WTC11 (cell line): ENCODE results near the gene KRT35. TPM values are rescaled to one million over a fixed set of nuclear protein-coding genes. Genes with fewer than 3 reads are reported as not detected.

Experiments used
- ATAC-seq: fragments of 200-7000 bp; cut with Tn5 transposase; 2 replicates; pipeline ENCODE4 v1.10.0; 2021; ENCODE audit warnings: mild to moderate bottlenecking, moderate library complexity
- CTCF ChIA-PET: fragments of 300-600 bp; sonication (Branson Sonifier 250); formaldehyde crosslinking; loops from one replicate; lab custom pipeline; 2021; ENCODE audit warnings: antibody characterized with exemption; lab: Charles Lee
- POLR2A ChIA-PET: fragments of 350-600 bp; sonication (Branson Sonifier 250); formaldehyde crosslinking; loops from one replicate; lab custom pipeline; 2021; ENCODE audit warnings: antibody characterized with exemption; lab: Charles Lee
- DNase-seq: peaks from one replicate; pipeline ENCODE4 v3.0.0; 2021; ENCODE audit warnings: low spot score
- H3K27ac Mint-ChIP-seq: 2 replicates; pipeline ENCODE4 v1.8.0; 2021; ENCODE audit warnings: mixed read lengths
- H3K27me3 Mint-ChIP-seq: 2 replicates; pipeline ENCODE4 v1.8.0; 2021; ENCODE audit warnings: low read depth, mild to moderate bottlenecking, moderate library complexity, mixed read lengths
- H3K36me3 Mint-ChIP-seq: 2 replicates; pipeline ENCODE4 v1.8.0; 2021; ENCODE audit warnings: mixed read lengths
- H3K4me1 Mint-ChIP-seq: 2 replicates; pipeline ENCODE4 v1.8.0; 2022; ENCODE audit warnings: mixed read lengths
- H3K4me3 Mint-ChIP-seq: 2 replicates; pipeline ENCODE4 v1.8.0; 2021; ENCODE audit warnings: mild to moderate bottlenecking, moderate library complexity, mixed read lengths
- H3K9me3 Mint-ChIP-seq: 2 replicates; pipeline ENCODE4 v1.8.0; 2021; ENCODE audit warnings: mixed read lengths
- E2F1 ChIP-seq: sonication (generic); formaldehyde crosslinking; IDR thresholded peaks from 2 replicates; pipeline ENCODE4 v1.8.0; 2022; ENCODE audit warnings: mild to moderate bottlenecking, missing genetic modification reagents
- E2F4 ChIP-seq: sonication (generic); formaldehyde crosslinking; IDR thresholded peaks from 2 replicates; pipeline ENCODE4 v1.8.1; 2022; ENCODE audit warnings: low read depth, mild to moderate bottlenecking, moderate library complexity, missing genetic modification reagents, borderline replicate concordance
- ELF4 ChIP-seq: sonication (generic); formaldehyde crosslinking; IDR thresholded peaks from 2 replicates; pipeline ENCODE4 v1.8.1; 2022; ENCODE audit warnings: low read depth, mild to moderate bottlenecking, moderate library complexity, missing genetic modification reagents
- FOXK1 ChIP-seq: sonication (generic); formaldehyde crosslinking; IDR thresholded peaks from 2 replicates; pipeline ENCODE4 v1.8.0; 2022; ENCODE audit warnings: mild to moderate bottlenecking, moderate library complexity, missing genetic modification reagents
- FOXP1 ChIP-seq: sonication (generic); formaldehyde crosslinking; IDR thresholded peaks from 2 replicates; pipeline ENCODE4 v1.8.0; 2022; ENCODE audit warnings: missing genetic modification reagents, mild to moderate bottlenecking, moderate library complexity, borderline replicate concordance
- GRHL2 ChIP-seq: fragments of 250-450 bp; sonication (Bioruptor Pico); IDR thresholded peaks from 2 replicates; pipeline ENCODE4 v1.8.0; 2022; ENCODE audit warnings: mild to moderate bottlenecking, moderate library complexity; ENCODE audit not compliant: insufficient replicate concordance, severe bottlenecking
- GTF2I ChIP-seq: fragments of 250-450 bp; sonication (Bioruptor Pico); conservative IDR thresholded peaks from 2 replicates; pipeline ENCODE4 v1.4.0; 2021; ENCODE audit warnings: mild to moderate bottlenecking
- IRF1 ChIP-seq: sonication (generic); formaldehyde crosslinking; IDR thresholded peaks from 2 replicates; pipeline ENCODE4 v1.8.0; 2023; ENCODE audit warnings: missing genetic modification reagents
- IRF2 ChIP-seq: sonication (generic); formaldehyde crosslinking; IDR thresholded peaks from 2 replicates; pipeline ENCODE4 v1.8.0; 2022; ENCODE audit warnings: low read depth, missing genetic modification reagents, borderline replicate concordance
- KAT7 ChIP-seq: sonication (generic); formaldehyde crosslinking; IDR thresholded peaks from 2 replicates; pipeline ENCODE4 v1.8.1; 2023; ENCODE audit warnings: missing genetic modification reagents, mild to moderate bottlenecking, borderline replicate concordance
- MLX ChIP-seq: sonication (generic); formaldehyde crosslinking; IDR thresholded peaks from 2 replicates; pipeline ENCODE4 v1.8.1; 2023; ENCODE audit warnings: mild to moderate bottlenecking, missing genetic modification reagents, moderate library complexity
- PRDM15 ChIP-seq: sonication (generic); formaldehyde crosslinking; IDR thresholded peaks from 2 replicates; pipeline ENCODE4 v1.8.0; 2022; ENCODE audit warnings: missing genetic modification reagents
- RELA ChIP-seq: sonication (generic); formaldehyde crosslinking; IDR thresholded peaks from 2 replicates; pipeline ENCODE4 v1.8.1; 2022; ENCODE audit warnings: missing genetic modification reagents, mild to moderate bottlenecking, borderline replicate concordance
- SMAD4 ChIP-seq: sonication (generic); formaldehyde crosslinking; IDR thresholded peaks from 2 replicates; pipeline ENCODE4 v1.8.0; 2022; ENCODE audit warnings: mild to moderate bottlenecking, missing genetic modification reagents
- SOX15 ChIP-seq: fragments of 250-450 bp; sonication (Bioruptor Pico); IDR thresholded peaks from 2 replicates; pipeline ENCODE4 v1.9.0; 2021; ENCODE audit warnings: mild to moderate bottlenecking
- TEAD1 ChIP-seq: sonication (generic); formaldehyde crosslinking; IDR thresholded peaks from 2 replicates; pipeline ENCODE4 v1.8.0; 2022; ENCODE audit warnings: mild to moderate bottlenecking, missing genetic modification reagents
- TP53 ChIP-seq: sonication (generic); formaldehyde crosslinking; IDR thresholded peaks from 2 replicates; pipeline ENCODE4 v1.8.1; 2023; ENCODE audit warnings: mild to moderate bottlenecking, missing genetic modification reagents
- ZBTB21 ChIP-seq: sonication (generic); formaldehyde crosslinking; IDR thresholded peaks from 2 replicates; pipeline ENCODE4 v1.8.1; 2023; ENCODE audit warnings: mild to moderate bottlenecking, missing genetic modification reagents, borderline replicate concordance
- ZBTB43 ChIP-seq: sonication (generic); formaldehyde crosslinking; IDR thresholded peaks from 2 replicates; pipeline ENCODE4 v1.8.1; 2023; ENCODE audit warnings: mild to moderate bottlenecking, missing genetic modification reagents
- ZMAT4 ChIP-seq: fragments of 250-450 bp; sonication (Bioruptor Pico); IDR thresholded peaks from 2 replicates; pipeline ENCODE4 v1.9.0; 2021; ENCODE audit warnings: mild to moderate bottlenecking
- ZNF121 ChIP-seq: sonication (generic); formaldehyde crosslinking; IDR thresholded peaks from 2 replicates; pipeline ENCODE4 v1.8.0; 2023; ENCODE audit warnings: missing genetic modification reagents
- ZNF138 ChIP-seq: sonication (generic); formaldehyde crosslinking; conservative IDR thresholded peaks from 2 replicates; pipeline ENCODE4 v1.8.1; 2022; ENCODE audit warnings: mild to moderate bottlenecking, moderate library complexity, missing genetic modification reagents
- ZNF416 ChIP-seq: fragments of 250-450 bp; sonication (Bioruptor Pico); IDR thresholded peaks from 2 replicates; pipeline ENCODE4 v1.9.0; 2021; ENCODE audit warnings: mild to moderate bottlenecking, inconsistent platforms
- total RNA-seq: library from RNA; stranded (reverse); gene quantifications from 3 replicates; pipeline ENCODE4 v1.2.3, GENCODE V29; 2021

The KRT35 gene
- total RNA-seq, 1 experiment from 2014 or later: not detected

GRCh38 chr17:41444640-41445039 lies 36.3 kb downstream of the KRT35 start (continued):
- no peak for TF ChIP-seq PRDM15 (CRISPR knock-in tag)

GRCh38 chr17:41444186-41444585 lies 36.8 kb downstream of the KRT35 start:
- no peaks in the 10 kb centered on the region for H3K36me3 Mint-ChIP-seq
- ChIA-PET CTCF (interaction anchor here (1.0 to 1.5 kb wide), 2 partner anchors 27 to 105 kb away, joined by 6 to 9 read pairs; no protein-coding TSS in a partner anchor), POLR2A (no interaction called here)
- peaks cover 9% of the 10 kb centered on the region for H3K27me3 Mint-ChIP-seq
- ATAC-seq (no peak), DNase-seq (no peak)
- H3K4me3 Mint-ChIP-seq: no peak overlapping the region
- H3K9me3 Mint-ChIP-seq: peaks cover 7% of the 10 kb centered on the region
- no peak overlapping the region for H3K27ac Mint-ChIP-seq
- TF ChIP-seq SOX15 (CRISPR knock-in tag) (no peak), TP53 (CRISPR knock-in tag) (no peak), GRHL2 (CRISPR knock-in tag) (no peak), MLX (CRISPR knock-in tag) (no peak), ZNF138 (no peak), ZBTB21 (CRISPR knock-in tag) (no peak), TEAD1 (no peak)
- 0 out of 2 replicates have a peak, but pooled peaks cover 4% of the 10 kb centered on the region for H3K4me1 Mint-ChIP-seq

- DNase-seq: no peak
- no peak for ATAC-seq
- Mint-ChIP-seq H3K4me3 (no peak overlapping the region), H3K4me1 (0 out of 2 replicates have a peak, but pooled peaks cover 4% of the 10 kb centered on the region), H3K36me3 (no peaks in the 10 kb centered on the region), H3K27ac (no peak overlapping the region), H3K27me3 (peaks cover 9% of the 10 kb centered on the region), H3K9me3 (peaks cover 7% of the 10 kb centered on the region)
- ChIA-PET CTCF (interaction anchor here (1.5 kb wide), 1 partner anchor 106 kb away, joined by 6 read pairs; no protein-coding TSS in a partner anchor), POLR2A (no interaction called here)
- TF ChIP-seq ZBTB43 (CRISPR knock-in tag): no peak
- no peak for TF ChIP-seq RELA (CRISPR knock-in tag)
- no peak for TF ChIP-seq MLX (CRISPR knock-in tag)
- no peak for TF ChIP-seq ZMAT4
- no peak for TF ChIP-seq GTF2I
- no peak for TF ChIP-seq IRF1 (CRISPR knock-in tag)
- no peak for TF ChIP-seq SMAD4 (CRISPR knock-in tag)
- TF ChIP-seq ELF4 (CRISPR knock-in tag): no peak
- TF ChIP-seq E2F1 (CRISPR knock-in tag): no peak
- TF ChIP-seq FOXK1 (CRISPR knock-in tag): no peak
- TF ChIP-seq IRF2: no peak
- no peak for TF ChIP-seq KAT7 (CRISPR knock-in tag)
- no peak for TF ChIP-seq ZNF121 (CRISPR knock-in tag)
- TF ChIP-seq E2F4 (CRISPR knock-in tag): no peak
- no peak for TF ChIP-seq FOXP1 (CRISPR knock-in tag)
- no peak for TF ChIP-seq ZBTB21 (CRISPR knock-in tag)
- TF ChIP-seq ZNF416 (CRISPR knock-in tag): no peak
These were observed 38.2 kb downstream of the KRT35 start for GRCh38 chr17:41442739-41443138.
